Gastrocnemius medialis (tissue), 4 donors: ENCODE results near the gene GRM1. TPM values are rescaled to one million over a fixed set of nuclear protein-coding genes. Genes with fewer than 3 reads are reported as not detected.

Experiments used
- ATAC-seq, 2 donors: fragments of 150-250 bp; one replicate each; pipeline ENCODE4 v1.9.1; 2016
- DNase-seq, 2 donors: peaks; one replicate each; pipeline ENCODE4 v3.0.0-alpha.2; 2019
- H3K27ac ChIP-seq, 4 donors: fragments of 200-600 bp; sonication (generic); 1 replicate in 1 of 4; 2 replicates in 3 of 4; pipeline ENCODE4 v1.5.1; 2016 to 2018; ENCODE audit warnings: mild to moderate bottlenecking in 2 of 4, moderate library complexity in 1 of 4
- H3K27me3 ChIP-seq, 3 donors: fragments of 200-600 bp; sonication (generic) in 2 of 3; 1 replicate in 1 of 3; 2 replicates in 2 of 3; pipeline versions ENCODE4 v1.5.1 to v1.6.0; 2016 to 2019; ENCODE audit warnings: mild to moderate bottlenecking in 1 of 3, moderate library complexity in 1 of 3
- H3K36me3 ChIP-seq, 2 donors: fragments of 200-600 bp; sonication (generic) in 1 of 2; one replicate each; pipeline ENCODE4 v1.5.1; 2017 to 2018
- H3K4me1 ChIP-seq, 2 donors: fragments of 200-600 bp; sonication (generic) in 1 of 2; one replicate each; pipeline ENCODE4 v1.5.1; 2016 to 2017; ENCODE audit warnings: mild to moderate bottlenecking in 2 of 2
- H3K4me3 ChIP-seq, 4 donors: fragments of 200-600 bp; sonication (generic) in 3 of 4; 1 replicate in 1 of 4; 2 replicates in 3 of 4; pipeline ENCODE4 v1.5.1; 2016 to 2019; ENCODE audit warnings: mild to moderate bottlenecking in 2 of 4
- H3K9me3 ChIP-seq, 3 donors: fragments of 200-600 bp; sonication (generic) in 2 of 3; 1 replicate in 1 of 3; 2 replicates in 2 of 3; pipeline ENCODE4 v1.5.1; 2016 to 2019
- CTCF ChIP-seq, 5 experiments: fragments of 450-650 bp in 3 of 5; fragments of 200-600 bp in 2 of 5; sonication (generic) in 2 of 5; IDR thresholded peaks in 4 of 5; conservative IDR thresholded peaks in 1 of 5; 1 replicate in 4 of 5; 2 replicates in 1 of 5; pipeline ENCODE4 v1.5.1; 2016 to 2019; ENCODE audit warnings: antibody characterized with exemption in 5 of 5, mild to moderate bottlenecking in 3 of 5, moderate library complexity in 3 of 5
- POLR2A ChIP-seq, 2 donors: fragments of 450-650 bp; IDR thresholded peaks; one replicate each; pipeline ENCODE4 v1.6.1; 2017; ENCODE audit warnings: antibody characterized with exemption in 2 of 2, mild to moderate bottlenecking in 2 of 2, moderate library complexity in 2 of 2
- in situ Hi-C, 4 donors: fragments of 200-750 bp; cut with MboI; loops; one replicate each; pipeline versions ENCODE4 v1.15.0 to v1.8.0; 2017; ENCODE audit warnings: low sequenced_read_pairs in 4 of 4
- intact Hi-C: fragments of 100-400 bp; cut with DNase I; formaldehyde crosslinking; loops from one replicate; pipeline ENCODE4 v1.15.1; 2023; ENCODE audit warnings: low total_unique reads
- total RNA-seq, 4 donors: library from RNA; depleted of rRNA; stranded (reverse); fragments of >200 nt; gene quantifications; one replicate each; pipeline versions ENCODE4 v1.1.0 to v1.2.3, GENCODE V29; 2016

Gene GRM1
- total RNA-seq, 4 donors from 2014 or later: 0.04 TPM; not detected in 3

- ATAC-seq: no peak
- Histone ChIP-seq H3K4me1 (no peaks in the 10 kb centered on the region), H3K9me3 (no peaks in the 10 kb centered on the region), H3K4me3 (no peak overlapping the region), H3K36me3 (no peaks in the 10 kb centered on the region), H3K27ac (no peak overlapping the region), H3K27me3 (no peaks in the 10 kb centered on the region)
- in situ Hi-C loops: no loop called here
- no peak for DNase-seq
- intact Hi-C loops: no loop called here
- TF ChIP-seq CTCF (IDR thresholded peaks at IDR 0.05 in 4 of 5, conservative IDR thresholded peaks at IDR 0.05 in 1 of 5) (no peak), POLR2A (IDR thresholded peaks at IDR 0.05) (no peak)
These were observed 165.6 kb downstream of the GRM1 start for GRCh38 chr6:146194434-146194833.

- TF ChIP-seq CTCF (IDR thresholded peaks at IDR 0.05 in 4 of 5, conservative IDR thresholded peaks at IDR 0.05 in 1 of 5) (no peak), POLR2A (IDR thresholded peaks at IDR 0.05) (no peak)
- H3K27me3 ChIP-seq: no peaks in the 10 kb centered on the region
- in situ Hi-C loops (no loop called here), intact Hi-C loops (no loop called here)
- H3K27ac ChIP-seq: no peak overlapping the region
- H3K9me3 ChIP-seq: no peaks in the 10 kb centered on the region
- no peaks in the 10 kb centered on the region for H3K4me1 ChIP-seq
- no peak for DNase-seq
- H3K4me3 ChIP-seq: no peak overlapping the region
- no peak for ATAC-seq
- no peaks in the 10 kb centered on the region for H3K36me3 ChIP-seq
These were observed 171.3 kb downstream of the GRM1 start for GRCh38 chr6:146200176-146200575.

GRCh38 chr6:146202570-146202969 is 173.7 kb downstream of the GRM1 start:
- no peaks in the 10 kb centered on the region for H3K36me3 ChIP-seq
- intact Hi-C loops: no loop called here
- TF ChIP-seq CTCF (IDR thresholded peaks at IDR 0.05 in 4 of 5, conservative IDR thresholded peaks at IDR 0.05 in 1 of 5) (no peak), POLR2A (IDR thresholded peaks at IDR 0.05) (no peak)
- no peaks in the 10 kb centered on the region for H3K27me3 ChIP-seq
- H3K4me1 ChIP-seq: no peaks in the 10 kb centered on the region
- H3K27ac ChIP-seq: no peak overlapping the region
- in situ Hi-C loops: no loop called here
- ATAC-seq (no peak), DNase-seq (no peak)
- H3K9me3 ChIP-seq: no peaks in the 10 kb centered on the region
- no peak overlapping the region for H3K4me3 ChIP-seq

- TF ChIP-seq POLR2A (IDR thresholded peaks at IDR 0.05) (no peak), CTCF (IDR thresholded peaks at IDR 0.05 in 4 of 5, conservative IDR thresholded peaks at IDR 0.05 in 1 of 5) (no peak)
- Histone ChIP-seq H3K4me3 (no peak overlapping the region), H3K4me1 (no peaks in the 10 kb centered on the region), H3K27ac (no peak overlapping the region), H3K27me3 (no peaks in the 10 kb centered on the region), H3K9me3 (no peaks in the 10 kb centered on the region), H3K36me3 (no peaks in the 10 kb centered on the region)
- intact Hi-C loops (no loop called here), in situ Hi-C loops (no loop called here)
- ATAC-seq (no peak), DNase-seq (no peak)
These were observed 181.1 kb downstream of the GRM1 start for GRCh38 chr6:146209942-146210341.

GRCh38 chr6:146210406-146211083 is 181.7 kb downstream of the GRM1 start:
- H3K27ac ChIP-seq: no peak overlapping the region
- in situ Hi-C loops (no loop called here), intact Hi-C loops (no loop called here)
- H3K4me3 ChIP-seq: no peak overlapping the region
- DNase-seq: no peak
- H3K27me3 ChIP-seq: no peaks in the 10 kb centered on the region
- no peaks in the 10 kb centered on the region for H3K36me3 ChIP-seq
- no peaks in the 10 kb centered on the region for H3K9me3 ChIP-seq
- ATAC-seq: no peak
- TF ChIP-seq CTCF (IDR thresholded peaks at IDR 0.05 in 4 of 5, conservative IDR thresholded peaks at IDR 0.05 in 1 of 5) (no peak), POLR2A (IDR thresholded peaks at IDR 0.05) (no peak)
- H3K4me1 ChIP-seq: no peaks in the 10 kb centered on the region
